ENCODE data around the gene GRHL3. TPM values are rescaled to one million over a fixed set of nuclear protein-coding genes. Genes with fewer than 3 reads are reported as not detected.

GRHL3 gene
- total RNA-seq, 1 donor: not detected

DNA sequence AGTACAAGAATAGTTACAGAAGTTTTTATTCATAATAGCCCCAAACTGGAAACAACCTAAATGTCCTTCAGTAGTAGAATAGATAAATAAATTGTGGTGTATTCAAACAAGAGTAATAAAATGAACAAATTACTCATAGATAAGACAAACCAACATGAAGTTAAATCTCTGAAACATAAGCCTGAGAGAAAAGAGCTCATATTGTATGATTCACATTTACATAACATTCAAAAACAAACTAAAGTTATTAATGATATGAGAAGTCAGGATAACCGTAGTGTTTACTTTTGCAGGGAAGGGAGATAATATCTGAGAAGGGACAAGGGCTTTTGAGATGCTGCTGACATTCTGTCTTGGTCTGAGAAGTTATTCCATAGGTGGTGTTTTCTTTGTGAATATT lies 80.9 kb downstream of the GRHL3 start:
- H3K4me3 ChIP-seq (ENCODE audit: low read depth, low read length): no peak overlapping the region
- TF ChIP-seq, protein P1, sequence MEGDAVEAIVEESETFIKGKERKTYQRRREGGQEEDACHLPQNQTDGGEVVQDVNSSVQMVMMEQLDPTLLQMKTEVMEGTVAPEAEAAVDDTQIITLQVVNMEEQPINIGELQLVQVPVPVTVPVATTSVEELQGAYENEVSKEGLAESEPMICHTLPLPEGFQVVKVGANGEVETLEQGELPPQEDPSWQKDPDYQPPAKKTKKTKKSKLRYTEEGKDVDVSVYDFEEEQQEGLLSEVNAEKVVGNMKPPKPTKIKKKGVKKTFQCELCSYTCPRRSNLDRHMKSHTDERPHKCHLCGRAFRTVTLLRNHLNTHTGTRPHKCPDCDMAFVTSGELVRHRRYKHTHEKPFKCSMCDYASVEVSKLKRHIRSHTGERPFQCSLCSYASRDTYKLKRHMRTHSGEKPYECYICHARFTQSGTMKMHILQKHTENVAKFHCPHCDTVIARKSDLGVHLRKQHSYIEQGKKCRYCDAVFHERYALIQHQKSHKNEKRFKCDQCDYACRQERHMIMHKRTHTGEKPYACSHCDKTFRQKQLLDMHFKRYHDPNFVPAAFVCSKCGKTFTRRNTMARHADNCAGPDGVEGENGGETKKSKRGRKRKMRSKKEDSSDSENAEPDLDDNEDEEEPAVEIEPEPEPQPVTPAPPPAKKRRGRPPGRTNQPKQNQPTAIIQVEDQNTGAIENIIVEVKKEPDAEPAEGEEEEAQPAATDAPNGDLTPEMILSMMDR (IDR thresholded peaks at IDR 0.05; ENCODE audit: insufficient read depth, low read depth, low read length): no peak
- no peak for DNase-seq (ENCODE audit: low read depth)

DNA sequence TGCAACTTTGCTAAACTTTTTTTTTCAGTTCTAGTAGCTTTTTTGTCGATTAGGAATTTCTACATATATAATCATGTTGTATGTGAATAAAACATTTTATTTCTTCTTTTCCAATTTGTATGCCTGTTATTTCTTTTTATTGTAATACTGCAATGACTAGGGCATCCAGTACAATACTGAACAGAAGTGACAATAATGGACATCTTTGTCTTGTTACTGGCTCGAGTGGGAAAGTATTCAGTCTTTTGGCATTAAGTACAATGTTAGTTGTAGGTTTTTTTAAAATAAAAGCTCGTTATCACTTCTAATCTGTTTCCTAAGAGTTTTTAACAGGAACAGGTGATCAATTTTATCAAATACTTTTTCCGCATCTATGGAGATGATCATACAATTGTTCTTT lies 84.6 kb downstream of the GRHL3 start:
- TF ChIP-seq, protein P1 (IDR thresholded peaks at IDR 0.05; ENCODE audit: insufficient read depth, low read depth, low read length): no peak
- no peak for DNase-seq (ENCODE audit: low read depth)
- H3K4me3 ChIP-seq (ENCODE audit: low read depth, low read length): no peak overlapping the region

Other genes with a start within 250 kb of the GRHL3 start
- under 0.01 TPM in 1 of 2 replicates, not detected in the other for gene MYOM3, start 207.2 kb upstream of the GRHL3 start, total RNA-seq
- gene IL22RA1, start 176.2 kb upstream of the GRHL3 start, total RNA-seq: not detected in 2 replicates
- gene IFNLR1, start 132.1 kb upstream of the GRHL3 start, total RNA-seq: under 0.01 TPM in 1 of 2 replicates, not detected in the other
- 4.2 and 9.9 TPM in 2 replicates for gene STPG1, start 94.4 kb downstream of the GRHL3 start, total RNA-seq
- 38.3 and 81.2 TPM in 2 replicates for gene NIPAL3, start 96.4 kb downstream of the GRHL3 start, total RNA-seq
- gene RCAN3, start 183.5 kb downstream of the GRHL3 start, total RNA-seq: 11.7 and 12.6 TPM in 2 replicates
- not detected in 2 replicates for gene NCMAP, start 236.7 kb downstream of the GRHL3 start, total RNA-seq

Data from fibroblast of villous mesenchyme (primary cell).